Retinal pigment epithelial cell (primary cell): ENCODE data around the gene TRIO.

Experiments used
- DNase-seq: peaks from one replicate; pipeline ENCODE4 v3.0.0-alpha.2; 2010; ENCODE audit warnings: low read depth
- H3K4me3 ChIP-seq: 2 replicates; pipeline ENCODE4 v1.5.1; 2011; ENCODE audit warnings: mild to moderate bottlenecking, low read length, control low read depth, moderate library complexity
- TF ChIP-seq, protein P1 (sequence below): conservative IDR thresholded peaks from 2 replicates; pipeline ENCODE4 v1.5.1; 2011; ENCODE audit warnings: low read depth, low read length, control low read depth, inconsistent platforms

The TRIO gene

DNA sequence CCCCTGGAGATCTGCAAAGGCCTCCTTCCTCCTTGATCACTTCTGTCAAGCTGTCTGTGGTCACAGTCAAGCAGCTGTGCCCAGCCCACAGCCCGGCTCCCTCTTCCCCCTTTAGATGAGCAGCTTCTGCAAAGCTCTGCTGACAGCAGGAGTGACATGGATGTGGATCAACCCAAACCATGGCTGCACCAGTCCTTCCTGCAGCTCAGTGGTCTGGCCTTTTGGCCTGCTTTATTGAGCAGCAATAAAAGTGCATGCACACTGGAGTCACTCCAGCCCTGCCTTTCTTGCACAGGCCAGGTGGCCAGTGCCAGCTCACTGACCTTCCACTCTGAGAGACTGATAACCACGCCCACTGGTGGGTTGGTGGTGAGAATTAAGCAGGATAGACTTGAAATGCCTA lies 347.2 kb downstream of the TRIO start:
- no peak for DNase-seq
- TF ChIP-seq, protein P1, sequence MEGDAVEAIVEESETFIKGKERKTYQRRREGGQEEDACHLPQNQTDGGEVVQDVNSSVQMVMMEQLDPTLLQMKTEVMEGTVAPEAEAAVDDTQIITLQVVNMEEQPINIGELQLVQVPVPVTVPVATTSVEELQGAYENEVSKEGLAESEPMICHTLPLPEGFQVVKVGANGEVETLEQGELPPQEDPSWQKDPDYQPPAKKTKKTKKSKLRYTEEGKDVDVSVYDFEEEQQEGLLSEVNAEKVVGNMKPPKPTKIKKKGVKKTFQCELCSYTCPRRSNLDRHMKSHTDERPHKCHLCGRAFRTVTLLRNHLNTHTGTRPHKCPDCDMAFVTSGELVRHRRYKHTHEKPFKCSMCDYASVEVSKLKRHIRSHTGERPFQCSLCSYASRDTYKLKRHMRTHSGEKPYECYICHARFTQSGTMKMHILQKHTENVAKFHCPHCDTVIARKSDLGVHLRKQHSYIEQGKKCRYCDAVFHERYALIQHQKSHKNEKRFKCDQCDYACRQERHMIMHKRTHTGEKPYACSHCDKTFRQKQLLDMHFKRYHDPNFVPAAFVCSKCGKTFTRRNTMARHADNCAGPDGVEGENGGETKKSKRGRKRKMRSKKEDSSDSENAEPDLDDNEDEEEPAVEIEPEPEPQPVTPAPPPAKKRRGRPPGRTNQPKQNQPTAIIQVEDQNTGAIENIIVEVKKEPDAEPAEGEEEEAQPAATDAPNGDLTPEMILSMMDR = no peak
- no peak overlapping the region for H3K4me3 ChIP-seq

DNA sequence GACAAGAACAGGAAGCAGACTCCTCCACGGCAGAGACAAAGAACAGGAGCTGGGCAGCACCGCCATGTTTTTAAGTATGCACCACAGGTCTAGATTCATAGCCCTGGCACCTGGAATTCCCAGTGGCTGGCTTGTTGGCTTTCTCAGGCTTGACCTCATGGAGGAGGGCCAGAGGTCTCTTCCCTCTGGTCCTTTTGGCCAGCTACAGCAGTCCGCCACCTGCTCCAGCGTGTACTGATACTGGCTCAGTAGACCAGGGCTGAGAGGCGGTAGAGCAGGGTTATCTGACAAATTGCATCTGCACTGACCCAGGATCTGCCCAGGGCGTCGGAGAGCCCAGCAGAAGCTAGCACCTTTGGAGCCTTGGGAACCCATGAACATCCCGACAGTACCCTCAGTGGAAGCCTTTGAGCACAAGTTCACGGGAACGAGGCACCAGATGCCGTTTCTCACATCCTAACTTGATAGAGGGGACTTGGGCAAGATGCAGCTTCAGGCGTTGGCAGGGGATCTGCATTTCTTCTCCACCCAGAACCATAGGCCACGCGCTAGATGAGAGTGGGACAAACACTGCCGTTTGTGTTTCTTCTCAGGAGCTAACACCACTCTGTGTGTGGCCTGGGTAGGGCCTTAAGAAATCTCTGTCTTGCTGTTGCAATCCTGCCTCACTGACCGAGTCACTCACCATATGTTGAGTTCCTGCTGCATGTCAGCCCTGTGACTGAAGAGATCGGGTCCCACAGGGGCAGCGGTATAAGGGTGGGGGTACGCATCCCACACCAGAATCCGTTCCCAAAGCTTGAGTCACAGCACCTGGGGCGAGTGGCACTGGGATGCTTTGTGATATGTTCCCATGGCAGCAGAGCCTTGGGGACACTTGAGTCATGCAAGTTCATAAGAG lies 348.1 kb downstream of the TRIO start:
- H3K4me3 ChIP-seq = no peak overlapping the region
- DNase-seq = no peak
- TF ChIP-seq, protein P1 = no peak

DNA sequence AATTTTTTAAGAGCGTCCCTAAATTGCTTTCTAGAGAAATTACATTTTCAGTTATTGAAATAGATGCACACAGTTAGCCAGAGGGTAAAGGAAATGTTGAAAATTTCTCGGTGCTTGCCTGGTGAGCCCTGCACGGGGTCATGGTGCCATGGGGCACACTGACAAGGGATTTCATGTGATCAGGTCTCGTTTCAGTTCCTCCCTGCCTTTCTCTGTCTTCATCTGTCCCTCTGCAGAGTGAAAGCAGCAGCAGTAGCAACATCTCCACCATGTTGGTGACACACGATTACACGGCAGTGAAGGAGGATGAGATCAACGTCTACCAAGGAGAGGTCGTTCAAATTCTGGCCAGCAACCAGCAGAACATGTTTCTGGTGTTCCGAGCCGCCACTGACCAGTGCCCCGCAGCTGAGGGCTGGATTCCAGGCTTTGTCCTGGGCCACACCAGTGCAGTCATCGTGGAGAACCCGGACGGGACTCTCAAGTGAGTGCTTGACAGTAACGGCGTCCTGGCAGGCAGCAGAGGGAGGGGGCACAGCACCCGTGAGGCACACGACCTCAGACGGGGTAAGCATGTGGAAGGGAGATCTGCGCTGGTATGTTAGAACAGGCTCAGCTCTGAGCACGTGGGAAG lies 349.3 kb downstream of the TRIO start:
- H3K4me3 ChIP-seq = no peak overlapping the region
- TF ChIP-seq, protein P1 = no peak

DNA sequence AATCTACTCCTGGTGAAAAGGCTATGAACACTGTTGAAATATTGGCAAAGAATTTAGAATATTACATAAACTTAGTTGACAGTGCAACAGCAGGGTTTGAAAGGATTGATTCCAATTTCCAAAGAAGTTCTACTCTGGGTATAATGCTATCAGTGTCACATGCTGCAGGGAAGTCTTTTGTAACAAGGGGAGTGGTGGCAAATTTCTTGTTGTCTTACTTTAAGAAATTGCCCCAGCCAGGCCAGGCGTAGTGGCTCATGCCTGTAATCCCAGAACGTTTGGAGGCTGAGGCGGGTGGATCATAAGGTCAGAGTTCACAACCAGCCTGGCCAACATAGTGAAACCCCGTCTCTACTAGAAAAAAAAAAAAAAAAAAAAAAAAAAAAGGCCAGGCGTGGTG lies 352.2 kb downstream of the TRIO start:
- TF ChIP-seq, protein P1 = no peak
- no peak for DNase-seq
- no peak overlapping the region for H3K4me3 ChIP-seq

More for the DNA sequence above, 349.3 kb downstream of the TRIO start:
- no peak for DNase-seq

DNA sequence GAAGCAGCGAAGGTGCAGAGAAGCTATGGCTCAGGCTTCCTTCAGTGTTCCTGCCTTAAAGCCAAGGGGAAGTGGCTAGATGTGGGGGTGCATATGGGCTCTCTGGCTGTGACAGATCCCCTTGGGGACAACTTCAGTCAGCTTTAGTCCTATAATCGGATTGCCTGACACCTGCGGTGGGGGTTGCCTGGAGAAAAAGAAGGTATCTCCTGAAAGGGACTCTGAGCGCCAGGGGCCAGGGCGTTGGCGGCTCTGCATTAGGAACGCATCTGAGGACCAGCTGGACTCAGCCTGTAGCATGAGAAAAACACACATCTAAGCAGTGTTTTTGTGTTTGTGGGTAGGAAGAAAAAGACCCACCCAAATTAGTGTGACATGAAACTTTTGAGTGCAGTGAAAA lies 354.2 kb downstream of the TRIO start:
- TF ChIP-seq, protein P1 = no peak
- no peak for DNase-seq
- no peak overlapping the region for H3K4me3 ChIP-seq

DNA sequence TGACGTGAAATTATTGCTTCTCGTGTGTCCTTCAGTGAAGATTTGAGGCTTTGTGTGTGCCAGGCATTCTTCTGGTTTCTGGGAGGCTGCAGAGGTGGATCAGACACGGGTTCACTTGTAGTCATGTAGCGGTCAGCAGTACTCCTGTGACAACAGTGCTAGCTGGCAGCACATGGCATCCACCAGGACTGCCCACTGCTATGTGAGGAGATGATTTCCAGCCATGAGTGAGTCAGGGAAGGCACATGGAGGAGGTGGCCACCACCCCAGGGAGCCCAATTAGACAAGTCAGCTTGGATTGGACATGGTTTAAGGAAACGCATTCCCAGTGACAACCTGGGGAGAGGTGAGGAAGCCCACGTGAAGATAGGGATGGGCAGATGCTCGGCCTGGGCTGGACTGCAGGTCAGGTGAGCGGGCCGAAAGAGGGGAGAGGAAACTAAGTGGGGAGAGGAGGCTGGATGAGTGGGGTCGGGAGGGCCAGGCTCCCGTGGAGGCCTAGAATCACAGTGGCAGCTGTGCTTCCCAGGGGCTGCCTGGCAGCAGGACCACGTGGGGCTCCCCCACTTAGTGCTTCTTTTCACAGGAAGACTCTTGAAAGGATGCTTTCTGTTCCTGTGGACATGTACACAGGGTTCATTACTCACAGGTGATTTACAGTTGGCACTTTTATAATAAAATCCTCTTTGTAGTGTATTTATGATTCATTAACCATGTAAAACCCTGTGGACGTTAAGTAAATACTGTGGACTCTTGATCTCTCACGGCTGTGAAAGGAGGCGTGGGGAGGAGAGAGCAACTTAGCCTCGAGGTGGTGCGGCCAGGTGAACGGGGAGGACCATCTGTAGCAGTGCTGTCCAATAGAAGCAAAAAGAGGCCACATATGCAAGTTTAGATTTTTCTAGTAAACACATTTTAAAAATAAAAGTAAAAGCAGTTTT lies 358.5 kb downstream of the TRIO start:
- DNase-seq = no peak

More for the DNA sequence above, 358.5 kb downstream of the TRIO start:
- no peak overlapping the region for H3K4me3 ChIP-seq
- TF ChIP-seq, protein P1 = no peak
